Fibroblast of peridontal ligament (primary cell): Measurements from ENCODE around the gene TMEM178A.

Experiments
- DNase-seq: peaks from one replicate; pipeline ENCODE4 v3.0.0-alpha.2; 2010; ENCODE audit errors: extremely low read depth

Gene TMEM178A

GRCh38 chr2:39678170-39678569 lies 12.5 kb downstream of the TMEM178A start:
- DNase-seq, result no peak

GRCh38 chr2:39679805-39680204 lies 14.1 kb downstream of the TMEM178A start:
- no peak for DNase-seq

GRCh38 chr2:39682066-39682692 lies 16.5 kb downstream of the TMEM178A start:
- DNase-seq, result no peak

- DNase-seq, result no peak
Observed at GRCh38 chr2:39683022-39683699, 17.4 kb downstream of the TMEM178A start.

- no peak for DNase-seq
Observed at GRCh38 chr2:39684464-39684863, 18.7 kb downstream of the TMEM178A start.

GRCh38 chr2:39685126-39685525 lies 19.4 kb downstream of the TMEM178A start:
- no peak for DNase-seq

GRCh38 chr2:39686456-39686855 lies 20.7 kb downstream of the TMEM178A start:
- no peak for DNase-seq

- no peak for DNase-seq
Observed at GRCh38 chr2:39688181-39688580, 22.5 kb downstream of the TMEM178A start.

- no peak for DNase-seq
Observed at GRCh38 chr2:39689272-39689841, 23.6 kb downstream of the TMEM178A start.

- no peak for DNase-seq
Observed at GRCh38 chr2:39689876-39690275, 24.2 kb downstream of the TMEM178A start.

GRCh38 chr2:39693245-39693644 lies 27.5 kb downstream of the TMEM178A start:
- DNase-seq, result no peak

- peak; percentile 77 for DNase-seq
Observed at GRCh38 chr2:39696101-39696553, 30.4 kb downstream of the TMEM178A start.

- peak; percentile 84 for DNase-seq
Observed at GRCh38 chr2:39696838-39697237, 31.1 kb downstream of the TMEM178A start.

GRCh38 chr2:39697454-39697853 lies 31.7 kb downstream of the TMEM178A start:
- DNase-seq, result no peak

GRCh38 chr2:39701137-39701536 lies 35.4 kb downstream of the TMEM178A start:
- no peak for DNase-seq

- DNase-seq, result no peak
Observed at GRCh38 chr2:39703181-39703872, 37.6 kb downstream of the TMEM178A start.

GRCh38 chr2:39704540-39704939 lies 38.8 kb downstream of the TMEM178A start:
- no peak for DNase-seq

GRCh38 chr2:39705638-39706037 lies 39.9 kb downstream of the TMEM178A start:
- DNase-seq, result no peak

- no peak for DNase-seq
Observed at GRCh38 chr2:39706312-39706711, 40.6 kb downstream of the TMEM178A start.

- no peak for DNase-seq
Observed at GRCh38 chr2:39706945-39707344, 41.2 kb downstream of the TMEM178A start.

- DNase-seq, result no peak
Observed at GRCh38 chr2:39708003-39708402, 42.3 kb downstream of the TMEM178A start.

- DNase-seq, result no peak
Observed at GRCh38 chr2:39710807-39711206, 45.1 kb downstream of the TMEM178A start.

- DNase-seq, result no peak
Observed at GRCh38 chr2:39712953-39713352, 47.2 kb downstream of the TMEM178A start.
